ENCODE measurements around the gene FOXC1. TPM values are rescaled to one million over a fixed set of nuclear protein-coding genes. Genes with fewer than 3 reads are reported as not detected.

Gene FOXC1
- total and polyA plus RNA-seq, 2 experiments from 2014 or later, result 3.3 to 11.1 TPM

GRCh38 chr6:1574890-1575209, 34.9 kb upstream of the FOXC1 start:
- Histone ChIP-seq H3K4me1 (ENCODE audit: insufficient read depth) (no peaks in the 10 kb centered on the region), H3K9me3 (ENCODE audit: low read depth) (no peaks in the 10 kb centered on the region), H3K4me2 (ENCODE audit: unreplicated experiment) (no peak overlapping the region), H3K27ac (no peak overlapping the region), H2AFZ (no peak overlapping the region), H3K36me3 (ENCODE audit: low read depth) (no peaks in the 10 kb centered on the region), H3K4me3 (no peak overlapping the region), H3K27me3 (replicated peaks; ENCODE audit: insufficient read depth) (peaks cover 9% of the 10 kb centered on the region; the same call in 1 of the 2 replicates), H3K9ac (no peak overlapping the region), H3K9me2 (ENCODE audit: insufficient read depth) (no peaks in the 10 kb centered on the region), H4K20me1 (ENCODE audit: insufficient read depth) (no peaks in the 10 kb centered on the region), H3F3A (ENCODE audit: insufficient read depth) (no peaks in the 10 kb centered on the region), H3K79me2 (ENCODE audit: insufficient read depth) (no peaks in the 10 kb centered on the region)
- TF ChIP-seq EZH2phosphoT487 (IDR thresholded peaks at IDR 0.05; ENCODE audit: insufficient read depth, low read depth) (no peak), EZH2 (IDR thresholded peaks at IDR 0.05; ENCODE audit: insufficient read depth, poor library complexity, severe bottlenecking) (no peak)
- WGBS, 2 experiments (ENCODE audit: low coverage in 1 of 2, low lambda C conversion rate in 2 of 2, missing lambda C conversion rate in 2 of 2), result 70 to 82% methylated on average over 6 of the region's 6 CpGs
- in situ Hi-C loops (cut with MboI), result loop anchor here (25.0 kb wide), 1 partner anchor 1062 kb away; no protein-coding TSS in a partner anchor
- no peak for DNase-seq

DNA sequence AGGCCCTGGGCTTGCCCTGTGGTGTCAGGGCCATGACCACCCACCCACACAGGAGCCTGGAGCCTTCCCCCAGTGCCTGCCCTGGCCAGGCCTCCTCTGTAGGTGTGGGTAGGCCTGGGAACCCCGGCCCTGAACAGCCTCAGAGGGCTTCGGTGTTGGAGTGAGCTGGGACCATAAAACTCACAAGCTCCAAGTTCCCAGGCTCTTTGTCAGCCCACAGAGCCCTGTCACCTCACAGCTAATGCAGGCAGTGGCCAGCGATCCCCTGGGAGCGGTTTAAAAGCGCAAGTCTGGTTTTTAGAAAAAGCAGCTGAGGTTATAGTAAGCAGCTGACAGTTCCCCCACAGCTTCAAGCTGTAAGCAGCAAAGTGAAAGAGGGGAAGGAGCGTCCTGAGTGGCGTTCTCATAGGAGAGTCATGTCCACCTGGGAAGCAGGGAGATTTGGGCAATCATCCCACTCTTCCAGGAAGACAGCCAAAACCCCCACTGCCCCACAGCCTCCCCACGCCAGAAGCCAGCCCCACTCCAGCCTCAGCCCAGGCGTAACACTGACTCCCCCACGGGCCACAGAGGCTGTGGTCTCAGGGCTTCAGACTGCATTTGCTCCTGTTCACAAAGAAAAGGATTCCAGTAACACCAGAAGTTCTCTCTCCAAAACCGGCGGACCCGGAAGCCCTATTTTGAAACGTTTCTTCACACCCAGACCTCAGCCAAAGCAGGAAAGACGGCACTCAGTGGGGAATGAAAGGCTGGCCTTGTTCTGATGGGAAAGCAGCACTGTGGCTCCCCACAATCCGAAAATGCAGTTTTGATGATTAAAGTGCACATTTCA, 34.3 kb upstream of the FOXC1 start:
- no peak overlapping the region for H3K27ac ChIP-seq

GRCh38 chr6:1576166-1576565, 33.5 kb upstream of the FOXC1 start:
- TF ChIP-seq EZH2 (IDR thresholded peaks at IDR 0.05; ENCODE audit: insufficient read depth, poor library complexity, severe bottlenecking), result no peak
- no peak for TF ChIP-seq EZH2phosphoT487 (IDR thresholded peaks at IDR 0.05; ENCODE audit: insufficient read depth, low read depth)
- no peaks in the 10 kb centered on the region for H3K79me2 ChIP-seq (ENCODE audit: insufficient read depth)
- H3K9ac ChIP-seq, result no peak overlapping the region
- no peaks in the 10 kb centered on the region for H4K20me1 ChIP-seq (ENCODE audit: insufficient read depth)
- no peaks in the 10 kb centered on the region for H3K4me1 ChIP-seq (ENCODE audit: insufficient read depth)
- no peaks in the 10 kb centered on the region for H3K9me2 ChIP-seq (ENCODE audit: insufficient read depth)
- no peaks in the 10 kb centered on the region for H3F3A ChIP-seq (ENCODE audit: insufficient read depth)
- in situ Hi-C loops (cut with MboI), result loop anchor here (25.0 kb wide), 1 partner anchor 1061 kb away; no protein-coding TSS in a partner anchor
- H3K4me2 ChIP-seq (ENCODE audit: unreplicated experiment), result no peak overlapping the region
- no peak overlapping the region for H3K27ac ChIP-seq
- WGBS, 2 experiments (ENCODE audit: low coverage in 1 of 2, low lambda C conversion rate in 2 of 2, missing lambda C conversion rate in 2 of 2), result 66 to 67% methylated on average over 9 of the region's 9 CpGs
- H2AFZ ChIP-seq, result no peak overlapping the region
- no peak overlapping the region for H3K4me3 ChIP-seq
- H3K9me3 ChIP-seq (ENCODE audit: low read depth), result no peaks in the 10 kb centered on the region
- peaks cover 14% of the 10 kb centered on the region; the same call in 1 of the 2 replicates for H3K27me3 ChIP-seq (replicated peaks; ENCODE audit: insufficient read depth)
- DNase-seq, result no peak
- no peaks in the 10 kb centered on the region for H3K36me3 ChIP-seq (ENCODE audit: low read depth)

More for the DNA sequence above, 34.3 kb upstream of the FOXC1 start:
- Histone ChIP-seq H3K4me3 (no peak overlapping the region), H3K36me3 (ENCODE audit: low read depth) (no peaks in the 10 kb centered on the region), H3K9ac (no peak overlapping the region), H3K4me2 (ENCODE audit: unreplicated experiment) (no peak overlapping the region), H3K9me3 (ENCODE audit: low read depth) (no peaks in the 10 kb centered on the region), H4K20me1 (ENCODE audit: insufficient read depth) (no peaks in the 10 kb centered on the region), H2AFZ (no peak overlapping the region), H3K79me2 (ENCODE audit: insufficient read depth) (no peaks in the 10 kb centered on the region), H3F3A (ENCODE audit: insufficient read depth) (no peaks in the 10 kb centered on the region), H3K27me3 (replicated peaks; ENCODE audit: insufficient read depth) (peaks cover 14% of the 10 kb centered on the region; the same call in 1 of the 2 replicates), H3K9me2 (ENCODE audit: insufficient read depth) (no peaks in the 10 kb centered on the region), H3K4me1 (ENCODE audit: insufficient read depth) (no peaks in the 10 kb centered on the region)
- no peak for DNase-seq
- TF ChIP-seq EZH2phosphoT487 (IDR thresholded peaks at IDR 0.05; ENCODE audit: insufficient read depth, low read depth), result no peak
- TF ChIP-seq EZH2 (IDR thresholded peaks at IDR 0.05; ENCODE audit: insufficient read depth, poor library complexity, severe bottlenecking), result no peak
- WGBS, 2 experiments (ENCODE audit: low coverage in 1 of 2, low lambda C conversion rate in 2 of 2, missing lambda C conversion rate in 2 of 2), result 54 to 68% methylated on average over 16 of the region's 16 CpGs
- in situ Hi-C loops (cut with MboI), result loop anchor here (25.0 kb wide), 1 partner anchor 1062 kb away; no protein-coding TSS in a partner anchor

- Histone ChIP-seq H3K27ac (no peak overlapping the region), H3K4me3 (no peak overlapping the region), H4K20me1 (ENCODE audit: insufficient read depth) (no peaks in the 10 kb centered on the region), H2AFZ (no peak overlapping the region), H3K79me2 (ENCODE audit: insufficient read depth) (no peaks in the 10 kb centered on the region), H3K36me3 (ENCODE audit: low read depth) (no peaks in the 10 kb centered on the region), H3F3A (ENCODE audit: insufficient read depth) (no peaks in the 10 kb centered on the region), H3K27me3 (replicated peaks; ENCODE audit: insufficient read depth) (peaks cover 14% of the 10 kb centered on the region; the same call in 1 of the 2 replicates), H3K9me2 (ENCODE audit: insufficient read depth) (no peaks in the 10 kb centered on the region), H3K4me1 (ENCODE audit: insufficient read depth) (no peaks in the 10 kb centered on the region), H3K9me3 (ENCODE audit: low read depth) (no peaks in the 10 kb centered on the region), H3K4me2 (ENCODE audit: unreplicated experiment) (no peak overlapping the region), H3K9ac (no peak overlapping the region)
- TF ChIP-seq EZH2 (IDR thresholded peaks at IDR 0.05; ENCODE audit: insufficient read depth, poor library complexity, severe bottlenecking), result no peak
- no peak for DNase-seq
- in situ Hi-C loops (cut with MboI), result loop anchor here (25.0 kb wide), 1 partner anchor 1061 kb away; no protein-coding TSS in a partner anchor
- 73 to 76% methylated on average over 11 of the region's 11 CpGs for WGBS, 2 experiments (ENCODE audit: low coverage in 1 of 2, low lambda C conversion rate in 2 of 2, missing lambda C conversion rate in 2 of 2)
These were observed 33.0 kb upstream of the FOXC1 start for GRCh38 chr6:1576711-1577110.
